ENCODE measurements around the gene CNOT6.

The CNOT6 gene

DNA sequence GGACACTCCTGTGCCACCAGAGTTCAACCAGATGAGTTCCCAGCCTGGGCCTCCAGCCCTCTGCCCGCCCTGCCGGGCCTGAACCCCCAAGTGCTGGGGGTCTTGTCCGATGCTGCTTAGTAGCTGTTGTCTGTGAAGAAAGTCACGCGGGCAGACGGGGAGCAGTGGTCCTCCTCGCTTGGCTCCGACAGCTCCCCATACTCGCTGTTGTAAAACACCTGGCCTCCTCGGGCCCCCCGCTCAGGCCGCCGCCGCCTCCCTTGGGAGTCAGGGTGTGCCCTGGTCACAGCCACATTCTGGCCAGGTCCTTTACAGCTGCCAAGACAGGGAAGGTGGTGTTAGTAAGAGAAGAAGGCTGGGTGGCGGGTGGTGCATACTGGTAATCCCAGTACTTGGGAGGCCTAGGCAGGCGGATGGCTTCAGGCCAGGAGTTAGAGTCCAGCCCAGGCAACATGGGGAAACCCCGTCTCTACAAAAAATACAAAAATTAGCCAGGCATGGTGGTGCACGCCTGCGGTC lies 109.0 kb downstream of the CNOT6 start:
- Histone ChIP-seq H3K9me3 (ENCODE audit: control insufficient read depth, low read length) (no peaks in the 10 kb centered on the region), H3K4me1 (ENCODE audit: control insufficient read depth, insufficient read depth, low read length) (no peaks in the 10 kb centered on the region), H3K27me3 (replicated peaks; ENCODE audit: control insufficient read depth, insufficient read depth, low read length) (peaks cover 28% of the 10 kb centered on the region), H3K36me3 (ENCODE audit: control insufficient read depth, insufficient read depth, low read length, severe bottlenecking) (no peaks in the 10 kb centered on the region), H3K4me3 (ENCODE audit: low read length) (no peak overlapping the region), H3K9ac (ENCODE audit: low read length) (no peak overlapping the region)
- DNase-seq (ENCODE audit: low read depth) = no peak

DNA sequence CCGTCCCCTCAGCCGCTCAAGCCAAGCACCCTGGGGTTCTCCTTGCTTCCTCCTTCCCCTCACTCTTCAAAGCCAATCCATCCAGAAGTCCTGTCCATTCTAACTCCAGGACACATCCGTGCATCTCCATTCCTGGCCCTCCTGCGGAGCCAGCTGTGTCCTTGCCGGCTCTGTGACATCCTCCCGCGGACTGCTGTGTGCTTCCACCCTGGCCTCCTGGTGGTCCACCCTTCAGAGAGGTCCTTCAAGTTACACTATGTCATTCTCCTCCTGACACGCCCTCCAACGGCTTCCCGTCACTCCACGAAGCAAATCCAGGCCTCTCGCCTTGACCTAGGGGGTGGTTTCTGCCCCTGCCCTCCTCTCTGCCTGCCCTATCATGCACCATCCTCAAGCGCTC lies 110.1 kb downstream of the CNOT6 start:
- Histone ChIP-seq H3K36me3 (ENCODE audit: control insufficient read depth, insufficient read depth, low read length, severe bottlenecking) (no peaks in the 10 kb centered on the region), H3K27me3 (replicated peaks; ENCODE audit: control insufficient read depth, insufficient read depth, low read length) (peaks cover 35% of the 10 kb centered on the region), H3K4me3 (ENCODE audit: low read length) (no peak overlapping the region), H3K9ac (ENCODE audit: low read length) (no peak overlapping the region), H3K4me1 (ENCODE audit: control insufficient read depth, insufficient read depth, low read length) (no peaks in the 10 kb centered on the region), H3K9me3 (ENCODE audit: control insufficient read depth, low read length) (no peaks in the 10 kb centered on the region)
- no peak for DNase-seq (ENCODE audit: low read depth)

DNA sequence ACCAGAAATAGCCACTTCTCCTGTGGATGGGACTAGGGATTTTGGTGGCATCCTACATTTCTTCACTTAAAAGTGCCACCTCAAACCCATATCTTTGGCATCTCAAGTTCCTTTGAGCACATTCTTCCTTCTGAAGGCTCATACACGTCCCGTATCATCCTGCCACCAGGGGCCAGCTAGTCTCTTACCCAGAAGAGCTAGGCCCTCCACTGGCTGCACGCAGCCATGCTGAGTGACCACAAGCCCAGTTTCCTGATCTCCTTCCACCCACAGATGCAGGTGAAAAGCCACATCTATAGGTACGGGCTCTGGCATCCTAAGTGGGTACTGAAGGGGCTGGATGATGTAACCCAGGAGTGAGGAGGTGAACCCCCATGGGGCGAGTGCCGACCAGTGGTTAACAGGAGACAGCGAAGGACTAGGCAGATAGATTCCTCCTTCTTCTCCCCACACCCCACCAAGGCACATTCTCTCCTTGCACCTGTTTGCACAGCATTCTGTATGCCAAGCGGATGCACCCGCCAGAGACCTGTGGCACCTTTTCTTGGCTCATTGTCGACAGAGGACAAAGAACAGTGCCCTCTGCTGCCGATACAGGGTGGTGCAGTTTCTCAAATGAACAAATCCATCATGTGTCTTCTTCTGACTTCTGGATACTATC lies 111.5 kb downstream of the CNOT6 start:
- Histone ChIP-seq H3K9me3 (ENCODE audit: control insufficient read depth, low read length) (no peaks in the 10 kb centered on the region), H3K9ac (ENCODE audit: low read length) (no peak overlapping the region), H3K4me3 (ENCODE audit: low read length) (no peak overlapping the region), H3K36me3 (ENCODE audit: control insufficient read depth, insufficient read depth, low read length, severe bottlenecking) (no peaks in the 10 kb centered on the region), H3K27me3 (replicated peaks; ENCODE audit: control insufficient read depth, insufficient read depth, low read length) (peaks cover 41% of the 10 kb centered on the region), H3K4me1 (ENCODE audit: control insufficient read depth, insufficient read depth, low read length) (no peaks in the 10 kb centered on the region)
- DNase-seq (ENCODE audit: low read depth) = peak; percentile 65

DNA sequence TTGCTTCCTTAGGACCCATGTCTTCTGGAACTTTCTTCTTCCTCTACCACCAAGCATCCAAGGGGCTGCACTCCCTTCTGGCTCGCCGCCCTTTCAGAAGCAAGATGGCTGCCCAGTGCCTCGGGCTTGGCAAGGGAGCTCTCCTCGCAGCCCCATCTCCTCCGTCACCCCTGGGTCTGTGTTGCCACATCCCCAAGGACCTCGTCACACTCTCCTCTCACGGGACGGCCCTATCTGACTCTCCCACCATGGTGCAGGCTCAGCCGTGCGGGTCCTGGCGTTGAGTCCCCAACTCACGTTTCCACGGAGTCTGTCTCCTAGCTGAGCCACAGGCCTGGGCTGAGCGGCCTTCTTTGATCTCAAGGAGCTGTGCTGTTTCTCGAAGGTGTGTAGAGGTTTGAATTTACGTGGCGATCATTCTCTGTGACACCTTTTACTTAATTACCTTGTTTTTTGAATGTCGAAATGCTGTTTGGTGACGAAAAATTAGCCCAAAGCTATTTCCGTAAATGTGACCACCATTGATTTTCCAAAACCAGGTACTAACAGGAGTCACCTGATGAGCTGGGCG lies 112.1 kb downstream of the CNOT6 start:
- DNase-seq (ENCODE audit: low read depth) = no peak
- H3K9me3 ChIP-seq (ENCODE audit: control insufficient read depth, low read length) = no peaks in the 10 kb centered on the region
- no peaks in the 10 kb centered on the region for H3K36me3 ChIP-seq (ENCODE audit: control insufficient read depth, insufficient read depth, low read length, severe bottlenecking)
- peaks cover 39% of the 10 kb centered on the region for H3K27me3 ChIP-seq (replicated peaks; ENCODE audit: control insufficient read depth, insufficient read depth, low read length)
- no peaks in the 10 kb centered on the region for H3K4me1 ChIP-seq (ENCODE audit: control insufficient read depth, insufficient read depth, low read length)
- H3K9ac ChIP-seq (ENCODE audit: low read length) = no peak overlapping the region
- no peak overlapping the region for H3K4me3 ChIP-seq (ENCODE audit: low read length)

DNA sequence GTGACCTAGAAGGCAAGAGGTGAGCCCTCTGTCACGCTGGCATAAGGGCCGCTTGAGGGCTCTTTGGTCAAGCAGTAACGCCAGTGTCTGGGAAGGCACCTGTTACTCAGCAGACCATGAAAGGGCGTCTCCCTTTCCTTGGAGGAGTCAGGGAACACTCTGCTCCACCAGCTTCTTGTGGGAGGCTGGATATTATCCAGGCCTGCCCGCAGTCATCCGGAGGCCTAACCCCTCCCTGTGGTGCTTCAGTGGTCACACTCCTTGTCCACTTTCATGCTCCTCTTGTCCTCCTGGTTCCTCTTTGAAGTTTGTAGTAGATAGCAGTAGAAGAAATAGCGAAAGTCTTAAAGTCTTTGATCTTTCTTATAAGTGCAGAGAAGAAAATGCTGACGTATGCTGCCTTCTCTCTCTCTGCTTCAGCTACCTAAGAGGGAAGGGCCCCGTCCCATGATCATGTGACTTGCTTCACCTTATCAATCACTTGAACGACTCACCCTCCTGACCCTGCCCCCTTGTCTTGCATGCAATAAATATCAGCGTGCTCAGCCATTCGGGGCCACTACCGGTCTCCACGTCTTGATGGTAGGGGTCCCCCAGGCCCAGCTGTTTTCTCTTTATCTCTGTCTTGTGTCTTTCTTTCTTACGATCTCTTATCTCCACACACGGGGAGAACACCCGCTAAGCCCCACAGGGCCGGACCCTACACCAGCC lies 113.8 kb downstream of the CNOT6 start:
- no peaks in the 10 kb centered on the region for H3K4me1 ChIP-seq (ENCODE audit: control insufficient read depth, insufficient read depth, low read length)
- no peak overlapping the region for H3K9ac ChIP-seq (ENCODE audit: low read length)
- DNase-seq (ENCODE audit: low read depth) = no peak
- peaks cover 30% of the 10 kb centered on the region for H3K27me3 ChIP-seq (replicated peaks; ENCODE audit: control insufficient read depth, insufficient read depth, low read length)
- H3K9me3 ChIP-seq (ENCODE audit: control insufficient read depth, low read length) = no peaks in the 10 kb centered on the region
- no peak overlapping the region for H3K4me3 ChIP-seq (ENCODE audit: low read length)
- H3K36me3 ChIP-seq (ENCODE audit: control insufficient read depth, insufficient read depth, low read length, severe bottlenecking) = no peaks in the 10 kb centered on the region

DNA sequence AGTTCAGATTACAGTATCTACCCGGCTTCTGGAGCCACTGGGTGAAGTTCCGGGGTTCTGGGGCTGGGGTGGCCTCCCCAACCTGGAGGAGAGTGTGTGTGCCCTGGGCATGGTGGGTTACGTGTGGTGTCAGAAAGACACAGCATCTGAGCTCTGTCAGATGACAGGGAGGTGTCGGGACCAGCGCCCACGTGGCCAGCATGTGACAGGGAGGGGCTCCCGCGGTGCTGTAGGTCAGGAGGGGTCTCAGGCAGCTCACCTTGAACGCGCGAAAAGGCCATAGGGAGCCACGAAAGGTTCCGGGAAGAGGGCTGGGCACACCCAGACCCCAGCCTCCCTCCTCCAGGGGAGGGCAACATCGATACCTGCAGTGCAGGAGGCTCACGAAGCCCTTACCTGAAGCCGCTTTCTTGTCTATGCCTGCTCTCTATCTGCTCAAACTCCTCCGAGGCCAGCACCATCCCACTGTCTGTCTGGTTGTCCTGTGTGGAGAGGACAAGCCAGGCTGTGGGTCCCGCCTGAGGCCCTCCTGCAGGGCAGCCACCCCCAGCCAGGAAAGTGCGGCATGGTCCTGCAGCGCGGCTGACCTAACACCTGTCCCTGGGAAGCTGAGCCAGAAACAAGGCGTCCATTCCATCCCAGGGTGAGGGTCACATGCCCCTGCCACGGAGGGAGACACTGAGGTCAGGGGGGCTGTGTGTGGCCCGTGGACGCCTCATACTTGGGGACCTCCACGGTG lies 114.6 kb downstream of the CNOT6 start:
- no peak for DNase-seq (ENCODE audit: low read depth)
- Histone ChIP-seq H3K9ac (ENCODE audit: low read length) (no peak overlapping the region), H3K27me3 (replicated peaks; ENCODE audit: control insufficient read depth, insufficient read depth, low read length) (peaks cover 29% of the 10 kb centered on the region), H3K4me1 (ENCODE audit: control insufficient read depth, insufficient read depth, low read length) (no peaks in the 10 kb centered on the region), H3K4me3 (ENCODE audit: low read length) (no peak overlapping the region), H3K9me3 (ENCODE audit: control insufficient read depth, low read length) (no peaks in the 10 kb centered on the region), H3K36me3 (ENCODE audit: control insufficient read depth, insufficient read depth, low read length, severe bottlenecking) (no peaks in the 10 kb centered on the region)

DNA sequence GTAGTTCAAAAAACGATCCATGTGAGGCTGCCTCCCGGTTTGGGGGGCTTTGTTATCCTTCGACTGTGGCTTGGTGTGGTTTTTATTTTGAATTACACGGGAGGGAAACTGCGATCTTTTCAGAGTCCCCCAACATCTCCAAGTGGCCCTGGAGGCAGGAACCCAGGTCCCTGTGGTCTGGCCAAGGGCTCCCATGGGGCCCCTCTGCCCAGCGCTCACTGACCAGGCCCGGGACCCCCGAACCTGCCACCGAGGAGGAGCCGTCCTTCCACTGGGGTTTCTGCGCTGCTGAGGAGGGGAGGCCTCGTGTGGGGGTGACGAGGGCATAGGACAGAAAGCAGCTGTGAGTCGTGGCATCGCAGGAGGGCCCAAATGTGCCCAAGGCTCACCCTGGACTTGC lies 115.2 kb downstream of the CNOT6 start:
- Histone ChIP-seq H3K4me3 (ENCODE audit: low read length) (no peak overlapping the region), H3K27me3 (replicated peaks; ENCODE audit: control insufficient read depth, insufficient read depth, low read length) (peaks cover 26% of the 10 kb centered on the region), H3K9ac (ENCODE audit: low read length) (no peak overlapping the region), H3K9me3 (ENCODE audit: control insufficient read depth, low read length) (no peaks in the 10 kb centered on the region), H3K36me3 (ENCODE audit: control insufficient read depth, insufficient read depth, low read length, severe bottlenecking) (no peaks in the 10 kb centered on the region), H3K4me1 (ENCODE audit: control insufficient read depth, insufficient read depth, low read length) (no peaks in the 10 kb centered on the region)
- no peak for DNase-seq (ENCODE audit: low read depth)

DNA sequence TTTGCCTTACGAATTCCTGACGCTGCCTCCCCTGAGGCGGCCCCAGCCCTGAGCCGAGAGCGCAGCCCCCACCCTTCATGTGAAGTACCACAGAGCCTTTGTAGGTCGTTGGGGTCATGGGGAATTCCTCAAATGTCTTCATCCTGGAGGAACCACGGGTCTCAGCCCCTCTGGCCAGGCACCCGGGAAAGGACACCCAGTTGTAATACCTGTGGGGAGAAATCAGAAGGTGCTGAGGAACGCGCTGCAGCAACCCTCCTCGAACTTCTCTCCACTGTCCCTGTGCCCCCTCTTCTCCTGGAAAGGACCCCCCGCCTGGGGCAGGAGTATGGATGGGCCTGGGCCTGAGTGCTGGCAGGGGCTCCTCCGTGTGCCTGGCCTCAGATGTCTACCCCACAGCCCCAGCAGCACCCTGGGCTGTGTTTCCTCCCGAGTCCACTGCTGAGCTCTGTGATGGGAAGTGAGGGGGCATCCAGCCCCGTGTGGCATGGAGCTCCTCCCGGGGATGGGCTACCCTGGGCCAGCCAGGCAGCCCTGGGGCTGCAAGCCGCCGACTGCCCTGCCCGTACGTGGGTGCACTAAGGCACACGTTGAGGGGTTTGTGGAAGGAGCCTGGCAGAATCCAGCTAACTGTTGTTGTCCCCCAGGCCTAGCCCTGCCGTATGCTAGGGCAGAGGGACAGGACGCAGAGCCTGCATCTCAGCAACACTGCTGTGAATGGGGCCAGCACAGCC lies 115.8 kb downstream of the CNOT6 start:
- Histone ChIP-seq H3K27me3 (replicated peaks; ENCODE audit: control insufficient read depth, insufficient read depth, low read length) (peaks cover 21% of the 10 kb centered on the region), H3K4me3 (ENCODE audit: low read length) (no peak overlapping the region), H3K9me3 (ENCODE audit: control insufficient read depth, low read length) (no peaks in the 10 kb centered on the region), H3K36me3 (ENCODE audit: control insufficient read depth, insufficient read depth, low read length, severe bottlenecking) (no peaks in the 10 kb centered on the region), H3K4me1 (ENCODE audit: control insufficient read depth, insufficient read depth, low read length) (no peaks in the 10 kb centered on the region), H3K9ac (ENCODE audit: low read length) (no peak overlapping the region)
- DNase-seq (ENCODE audit: low read depth) = no peak

DNA sequence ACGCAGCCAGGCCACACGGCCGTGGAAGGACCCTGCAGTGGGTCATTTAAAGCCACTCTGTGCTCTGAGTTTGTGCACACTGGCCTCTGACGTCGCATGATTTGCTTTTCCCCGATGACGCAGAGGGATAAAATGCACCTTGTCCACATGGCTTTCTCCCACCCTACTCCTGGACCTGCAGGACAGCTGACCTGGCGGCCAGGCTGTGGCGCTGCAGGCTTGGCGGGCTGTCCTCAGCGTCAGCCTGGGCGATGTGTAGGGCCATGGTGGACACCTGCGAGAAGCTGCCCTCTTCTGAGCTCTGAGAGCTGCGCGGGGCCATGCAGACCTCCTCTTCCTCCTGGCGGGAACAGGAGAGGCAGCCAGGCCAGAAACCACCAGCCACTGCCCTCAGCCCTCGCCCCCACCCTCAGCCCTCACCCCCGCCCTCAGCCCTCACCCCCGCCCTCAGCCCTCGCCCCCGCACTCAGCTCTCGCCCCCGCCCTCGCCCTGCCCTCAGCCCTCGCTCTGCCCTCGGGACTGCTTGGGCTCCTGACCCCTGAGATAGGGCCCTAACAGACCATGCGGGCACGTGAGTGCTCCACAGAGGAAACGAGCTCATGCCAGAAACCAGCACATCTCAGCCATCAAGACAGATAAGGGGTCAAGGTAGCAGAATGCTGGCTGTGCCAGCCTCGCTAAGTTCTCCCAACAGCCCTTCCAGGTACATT lies 117.1 kb downstream of the CNOT6 start:
- Histone ChIP-seq H3K36me3 (ENCODE audit: control insufficient read depth, insufficient read depth, low read length, severe bottlenecking) (no peaks in the 10 kb centered on the region), H3K4me3 (ENCODE audit: low read length) (no peak overlapping the region), H3K9me3 (ENCODE audit: control insufficient read depth, low read length) (no peaks in the 10 kb centered on the region), H3K9ac (ENCODE audit: low read length) (no peak overlapping the region), H3K27me3 (replicated peaks; ENCODE audit: control insufficient read depth, insufficient read depth, low read length) (peaks cover 21% of the 10 kb centered on the region), H3K4me1 (ENCODE audit: control insufficient read depth, insufficient read depth, low read length) (no peaks in the 10 kb centered on the region)
- no peak for DNase-seq (ENCODE audit: low read depth)

DNA sequence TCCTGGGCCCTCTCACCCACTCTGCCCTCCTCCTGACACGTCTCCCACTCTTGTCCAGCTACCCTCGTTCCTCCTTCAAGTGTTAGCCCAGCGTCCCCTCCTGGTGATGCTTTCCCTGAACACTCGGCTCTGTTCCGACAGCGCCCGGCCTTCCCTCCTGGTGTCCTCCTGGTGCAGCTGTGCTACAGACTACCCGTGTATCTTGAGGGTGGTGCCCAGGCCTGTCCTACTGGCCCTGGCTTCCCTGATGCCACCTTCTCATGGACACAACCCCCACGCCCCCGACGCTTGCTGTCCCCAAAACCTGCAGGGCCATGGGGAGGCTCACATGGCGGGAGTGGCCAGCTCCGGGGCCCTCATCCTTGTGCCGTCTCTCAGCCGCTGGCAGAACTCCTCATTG lies 118.5 kb downstream of the CNOT6 start:
- H3K9ac ChIP-seq (ENCODE audit: low read length) = no peak overlapping the region
- no peaks in the 10 kb centered on the region for H3K9me3 ChIP-seq (ENCODE audit: control insufficient read depth, low read length)
- DNase-seq (ENCODE audit: low read depth) = no peak
- H3K4me1 ChIP-seq (ENCODE audit: control insufficient read depth, insufficient read depth, low read length) = no peaks in the 10 kb centered on the region
- H3K4me3 ChIP-seq (ENCODE audit: low read length) = no peak overlapping the region
- H3K27me3 ChIP-seq (replicated peaks; ENCODE audit: control insufficient read depth, insufficient read depth, low read length) = peaks cover 25% of the 10 kb centered on the region
- no peaks in the 10 kb centered on the region for H3K36me3 ChIP-seq (ENCODE audit: control insufficient read depth, insufficient read depth, low read length, severe bottlenecking)

Measured in adipocyte (in vitro differentiated cells).